HG02840 (cell line): ENCODE results near the gene GAMT.

Experiments
- ATAC-seq: cut with Tn5 transposase; IDR thresholded peaks from one replicate; pipeline ENCODE4 v1.9.1; 2021; ENCODE audit warnings: mild to moderate bottlenecking, moderate library complexity, moderate number of reproducible peaks; ENCODE audit not compliant: unreplicated experiment, low FRiP score

GAMT gene

DNA sequence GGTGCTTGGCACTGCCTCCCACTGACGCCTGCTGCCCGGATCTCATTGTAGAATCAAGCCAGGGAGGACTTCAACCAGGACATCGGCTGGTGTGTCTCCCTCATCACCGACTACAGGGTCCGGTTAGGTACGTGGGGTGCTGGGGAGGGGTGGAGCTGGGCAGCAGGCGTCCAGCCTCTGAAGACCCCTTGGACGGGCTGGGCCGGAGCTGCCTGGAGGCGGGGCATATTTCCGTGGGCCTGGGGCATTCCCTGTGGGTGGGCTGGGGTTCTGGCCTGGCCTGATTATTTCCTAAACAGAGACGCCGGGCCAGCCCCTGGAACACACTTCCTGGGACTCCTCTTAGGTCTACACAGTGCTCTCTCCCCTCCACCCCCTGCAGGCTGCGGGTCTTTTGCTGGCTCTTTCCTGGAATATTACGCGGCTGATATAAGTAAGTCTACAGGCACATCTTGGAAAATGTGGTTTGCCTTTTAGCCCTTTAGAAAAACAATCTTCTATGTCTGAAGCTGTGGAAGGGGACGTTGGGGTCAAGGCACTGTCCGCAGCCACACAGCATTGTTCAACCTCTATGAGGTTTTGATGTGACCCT, 32.0 kb downstream of the GAMT start:
- ATAC-seq = no peak

DNA sequence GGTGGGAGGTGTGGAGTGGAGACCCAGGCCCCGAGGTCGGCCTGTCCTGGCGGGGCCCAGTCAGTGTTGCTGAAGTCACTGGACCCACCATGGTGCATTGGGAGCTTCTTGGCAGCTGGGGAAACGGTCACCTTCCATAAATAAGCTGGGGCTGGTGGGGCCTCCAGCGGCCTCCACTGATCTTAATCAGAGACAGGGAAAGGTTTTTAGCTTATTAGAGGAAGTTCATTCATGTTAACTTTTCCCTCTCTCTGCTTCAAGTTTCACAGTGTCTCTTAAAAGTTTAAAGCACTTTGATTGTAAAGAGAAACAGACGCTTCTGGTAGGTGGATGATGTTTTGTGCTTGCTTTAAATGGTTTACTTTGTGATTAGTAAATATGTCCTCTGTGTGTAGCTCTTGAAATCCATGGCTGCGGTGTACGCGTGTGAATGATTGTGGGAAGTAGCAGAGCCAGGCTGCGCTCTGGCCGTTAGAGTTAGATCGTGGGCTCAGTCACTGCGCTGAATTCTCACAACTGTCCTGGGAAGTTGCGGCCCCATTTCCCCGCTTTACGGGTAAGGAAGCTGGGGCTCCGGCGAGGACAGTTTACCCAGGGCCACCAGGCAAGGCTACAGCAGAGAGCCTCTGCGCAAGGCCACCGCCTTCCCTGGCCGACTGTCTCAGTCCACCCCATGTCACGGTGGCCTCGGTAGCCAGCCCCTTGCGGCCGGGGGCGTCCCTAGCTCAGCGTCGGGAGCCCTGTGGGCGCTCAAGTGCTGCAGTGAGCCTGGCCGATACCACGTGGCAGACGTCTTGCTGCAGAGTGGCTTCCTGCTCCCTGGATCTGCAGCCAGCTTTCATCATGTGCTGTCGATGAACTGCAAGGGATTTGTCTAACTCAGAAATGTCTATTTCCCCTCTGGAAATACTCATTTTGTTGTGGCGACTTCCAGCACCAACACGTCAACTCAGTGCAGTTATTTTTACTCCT, 34.2 kb downstream of the GAMT start:
- ATAC-seq = no peak

DNA sequence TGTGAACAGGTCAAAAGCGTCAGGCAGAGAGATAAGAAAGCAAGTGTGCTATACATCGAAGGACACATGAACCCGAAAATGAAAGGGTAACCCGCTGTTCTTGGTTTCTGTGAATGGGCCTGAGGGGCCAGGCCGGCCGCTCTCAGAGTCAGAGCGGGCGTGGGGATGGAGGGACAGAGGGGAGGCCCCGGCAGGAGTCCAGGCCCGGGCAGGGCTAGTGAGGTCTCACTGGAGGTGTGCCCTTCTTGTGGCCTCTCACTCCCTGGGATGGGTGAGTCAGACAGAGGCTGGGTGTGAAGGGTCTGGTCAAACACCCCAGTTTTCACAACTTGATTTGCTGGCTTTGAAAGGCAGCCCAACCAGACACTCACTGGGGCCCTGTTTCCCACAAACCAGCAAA, 35.0 kb downstream of the GAMT start:
- ATAC-seq = no peak

DNA sequence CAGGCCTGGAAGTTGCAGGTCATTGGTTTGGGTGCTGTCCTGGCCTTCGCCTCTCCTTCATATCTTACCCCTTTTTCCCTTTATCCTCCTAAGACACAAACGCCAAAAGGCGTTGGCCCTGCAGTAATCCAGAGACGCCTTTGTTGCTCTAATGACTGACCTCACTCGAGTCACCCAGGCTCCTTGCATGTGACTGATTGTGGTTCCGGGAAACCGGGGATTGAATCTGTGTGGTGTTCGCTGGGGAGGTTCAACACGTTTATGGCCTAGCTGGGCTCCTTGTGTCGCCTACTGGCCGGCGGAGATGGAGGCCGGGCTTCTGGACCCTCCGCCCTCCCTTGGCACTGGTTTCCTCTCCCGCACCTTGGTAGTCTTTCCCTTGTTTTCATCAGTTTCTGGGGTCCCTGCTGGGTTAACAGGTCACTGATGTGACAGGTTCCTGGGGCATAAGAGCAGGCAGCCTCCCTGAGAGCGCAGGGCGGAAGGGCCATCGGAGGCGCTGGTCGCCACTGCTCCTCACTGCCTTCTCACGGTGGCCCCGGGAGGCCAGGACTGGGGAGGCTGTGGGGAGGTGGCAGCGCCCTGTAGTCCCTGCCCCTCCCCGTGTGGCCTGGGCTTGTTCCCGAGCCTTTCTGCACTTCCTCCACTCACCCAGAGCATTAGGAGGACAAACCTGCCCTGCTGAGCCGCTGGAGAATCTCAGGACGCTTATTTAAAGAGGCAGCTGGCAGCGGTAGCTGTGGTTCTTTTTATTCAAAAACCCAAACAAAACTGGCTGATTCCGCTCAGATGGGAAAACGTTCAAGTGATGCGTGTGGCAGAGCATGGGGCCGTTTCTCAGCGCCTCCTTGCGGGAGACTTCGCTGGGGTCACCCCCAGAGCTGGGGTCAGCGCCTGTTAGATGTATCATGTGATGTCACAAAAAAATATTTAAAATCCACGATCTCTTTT, 35.7 kb downstream of the GAMT start:
- ATAC-seq = no peak

DNA sequence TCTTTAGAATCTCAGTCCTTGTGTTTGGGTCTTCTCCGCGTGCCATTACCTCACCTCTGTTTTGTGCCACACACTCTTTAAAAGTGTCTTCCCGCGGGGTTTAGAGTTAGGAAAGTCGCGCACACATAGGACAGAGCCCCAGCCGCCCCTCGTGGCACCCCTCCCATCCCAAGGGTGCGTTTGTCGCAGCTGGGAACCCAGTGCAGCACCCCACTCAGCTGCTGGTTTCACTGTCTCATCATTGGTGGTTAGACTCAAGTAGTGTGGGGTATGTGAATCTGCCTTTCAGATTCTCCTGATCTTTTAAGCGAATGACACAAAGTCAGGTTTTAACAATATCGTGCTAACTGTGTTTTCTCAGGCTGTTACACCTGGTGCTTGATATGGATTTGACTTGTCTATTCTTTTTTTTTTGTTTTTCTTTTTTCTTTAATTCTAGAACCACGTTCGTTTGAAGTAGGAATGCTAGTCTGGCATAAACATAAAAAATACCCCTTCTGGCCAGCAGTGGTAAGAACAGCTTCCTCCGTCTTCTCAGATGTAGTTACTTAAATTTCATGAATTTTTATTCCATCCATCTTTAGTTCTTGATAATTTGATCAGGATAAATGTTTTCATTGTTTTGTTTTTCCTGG, 37.2 kb downstream of the GAMT start:
- no peak for ATAC-seq

DNA sequence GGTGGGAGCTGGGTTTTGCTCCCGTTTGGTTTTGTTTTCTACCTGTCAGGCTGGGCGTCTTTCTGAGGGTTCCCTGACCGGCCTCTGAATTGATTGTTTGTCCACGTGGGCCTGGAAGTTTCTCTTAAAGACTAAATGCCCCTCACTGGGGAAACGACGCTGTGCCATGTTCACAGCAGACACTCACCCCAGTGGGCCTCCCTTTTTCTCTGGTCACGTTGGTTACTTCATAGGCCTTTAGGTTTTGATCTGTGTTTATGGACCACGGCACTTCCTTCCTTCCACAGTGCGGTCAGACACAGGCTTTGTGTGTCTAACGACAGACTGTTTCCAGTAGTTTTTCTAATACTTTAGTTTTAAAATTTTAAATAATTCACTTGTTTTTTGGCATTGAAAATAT, 37.7 kb downstream of the GAMT start:
- no peak for ATAC-seq

DNA sequence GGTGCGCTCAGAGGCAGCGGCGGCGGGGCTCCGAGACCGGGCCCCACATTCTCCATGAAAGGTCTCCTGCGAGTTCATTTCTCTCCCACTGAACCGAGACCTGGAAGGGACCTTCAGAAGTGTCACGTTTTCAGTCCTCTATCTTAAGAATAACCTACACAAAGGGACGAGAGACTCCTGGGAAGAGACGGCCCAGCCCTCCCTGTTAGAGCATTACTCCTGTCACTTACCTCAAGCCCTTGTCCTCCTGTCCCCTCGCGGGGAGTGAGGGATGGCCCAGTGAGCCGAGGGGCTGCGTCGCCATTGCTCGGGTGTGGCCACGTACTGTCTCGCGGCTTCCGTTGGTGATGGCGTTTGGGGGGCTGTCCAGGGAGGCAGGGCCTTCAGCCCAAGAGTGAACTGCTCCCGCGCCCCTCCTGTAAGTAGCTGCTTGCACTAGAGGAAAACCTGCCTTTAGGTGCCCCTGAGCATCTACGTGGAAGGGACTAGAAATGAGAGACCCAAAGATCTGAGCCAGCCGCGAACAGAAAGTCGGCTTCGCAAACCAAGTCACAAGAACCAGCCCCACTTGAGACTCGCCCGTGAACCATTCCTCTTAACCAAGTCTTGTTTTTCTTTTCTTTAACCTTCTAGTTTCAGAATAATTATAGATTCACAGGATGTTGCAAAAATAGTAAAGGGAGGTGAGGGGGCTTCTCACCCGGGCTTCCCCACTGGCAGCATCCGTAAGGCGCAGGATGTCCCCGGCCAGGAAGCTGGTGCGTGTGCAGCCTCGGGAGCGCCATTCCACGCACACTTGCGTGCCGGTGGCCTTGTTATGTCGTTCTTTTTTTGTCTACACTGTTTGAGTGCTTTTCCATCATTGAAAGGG, 38.7 kb downstream of the GAMT start:
- ATAC-seq = no peak

DNA sequence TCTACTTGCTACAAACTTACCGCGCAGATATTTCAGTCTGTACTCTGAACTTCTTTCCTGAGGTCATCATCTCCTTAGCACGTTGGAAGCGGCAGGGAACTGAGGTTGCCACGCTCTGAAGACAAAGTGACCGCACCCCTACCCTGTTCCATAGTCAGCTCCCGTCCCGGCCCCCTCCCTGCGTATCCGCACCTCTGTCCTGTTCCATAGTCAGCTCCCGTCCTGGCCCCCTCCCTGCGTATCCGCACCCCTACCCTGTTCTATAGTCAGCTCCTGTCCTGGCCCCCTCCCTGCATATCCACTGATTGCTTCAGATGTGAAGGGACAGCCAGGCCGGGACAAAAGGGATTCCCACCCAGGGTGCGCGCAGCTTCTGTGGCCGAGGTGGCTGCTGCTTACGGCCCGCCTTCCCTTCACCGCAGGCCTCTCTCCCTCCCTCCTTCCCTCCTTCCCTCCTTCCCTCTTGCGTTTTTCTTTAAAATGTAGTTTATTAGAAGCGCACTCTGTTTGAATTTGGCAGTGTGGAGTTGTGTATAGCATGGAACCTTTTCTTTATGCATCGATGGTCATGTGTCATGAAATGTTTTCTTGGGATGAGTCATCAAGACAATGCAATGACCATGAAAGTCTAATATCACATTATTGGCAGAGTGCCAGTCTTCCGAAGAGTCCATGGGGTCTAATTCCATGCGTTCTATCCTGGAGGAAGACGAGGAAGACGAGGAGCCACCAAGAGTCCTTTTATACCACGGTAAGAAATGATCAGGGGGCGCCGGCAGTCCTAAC, 39.5 kb downstream of the GAMT start:
- no peak for ATAC-seq

DNA sequence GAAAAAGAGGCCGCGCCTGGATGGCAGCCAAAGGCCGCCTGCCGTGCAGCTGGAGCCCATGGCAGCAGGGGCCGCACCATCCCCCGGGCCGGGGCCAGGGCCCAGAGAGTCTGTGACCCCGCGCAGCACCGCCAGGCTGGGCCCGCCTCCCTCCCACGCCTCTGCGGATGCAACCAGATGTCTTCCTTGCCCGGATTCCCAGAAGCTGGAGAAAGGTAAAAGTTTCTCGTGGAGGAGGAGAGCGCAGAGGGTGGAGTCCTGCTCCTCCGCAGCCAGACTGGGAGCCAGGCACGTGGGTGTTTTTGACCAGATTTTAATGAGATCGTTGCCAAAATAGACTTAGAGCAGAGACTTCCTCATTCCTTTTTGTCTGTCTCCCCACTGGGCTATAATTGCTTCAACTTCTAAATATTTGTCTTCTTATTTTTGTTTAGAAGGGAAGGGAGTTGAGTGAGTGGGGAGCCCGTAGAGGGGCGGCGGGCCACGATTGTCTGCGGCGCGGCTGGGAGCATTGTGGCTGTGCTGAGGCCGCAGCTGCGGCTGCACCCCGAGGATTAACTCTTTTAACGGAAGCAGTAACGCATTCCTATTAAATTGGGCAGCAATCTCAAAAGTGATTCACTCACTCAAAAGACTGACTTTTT, 40.4 kb downstream of the GAMT start:
- ATAC-seq = no peak

DNA sequence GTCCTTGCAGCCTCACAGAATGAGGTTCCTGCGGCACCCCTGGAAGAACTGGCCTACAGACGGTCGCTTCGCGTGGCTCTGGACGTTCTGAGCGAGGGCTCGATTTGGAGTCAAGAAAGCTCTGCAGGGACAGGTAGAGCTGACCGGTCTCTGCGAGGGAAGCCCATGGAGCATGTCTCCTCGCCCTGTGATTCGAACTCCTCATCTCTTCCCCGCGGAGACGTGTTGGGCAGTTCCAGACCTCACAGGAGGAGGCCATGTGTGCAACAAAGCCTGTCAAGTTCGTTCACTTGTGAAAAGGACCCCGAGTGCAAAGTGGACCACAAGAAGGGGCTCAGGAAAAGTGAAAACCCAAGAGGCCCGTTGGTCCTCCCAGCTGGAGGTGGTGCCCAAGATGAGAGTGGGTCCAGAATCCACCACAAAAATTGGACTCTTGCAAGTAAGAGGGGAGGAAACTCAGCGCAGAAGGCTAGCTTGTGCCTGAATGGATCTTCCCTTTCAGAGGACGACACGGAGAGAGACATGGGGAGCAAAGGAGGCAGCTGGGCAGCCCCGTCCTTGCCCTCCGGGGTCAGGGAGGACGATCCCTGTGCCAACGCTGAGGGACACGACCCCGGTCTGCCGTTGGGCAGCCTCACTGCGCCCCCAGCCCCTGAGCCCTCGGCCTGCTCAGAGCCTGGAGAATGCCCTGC, 41.1 kb downstream of the GAMT start:
- ATAC-seq = no peak

DNA sequence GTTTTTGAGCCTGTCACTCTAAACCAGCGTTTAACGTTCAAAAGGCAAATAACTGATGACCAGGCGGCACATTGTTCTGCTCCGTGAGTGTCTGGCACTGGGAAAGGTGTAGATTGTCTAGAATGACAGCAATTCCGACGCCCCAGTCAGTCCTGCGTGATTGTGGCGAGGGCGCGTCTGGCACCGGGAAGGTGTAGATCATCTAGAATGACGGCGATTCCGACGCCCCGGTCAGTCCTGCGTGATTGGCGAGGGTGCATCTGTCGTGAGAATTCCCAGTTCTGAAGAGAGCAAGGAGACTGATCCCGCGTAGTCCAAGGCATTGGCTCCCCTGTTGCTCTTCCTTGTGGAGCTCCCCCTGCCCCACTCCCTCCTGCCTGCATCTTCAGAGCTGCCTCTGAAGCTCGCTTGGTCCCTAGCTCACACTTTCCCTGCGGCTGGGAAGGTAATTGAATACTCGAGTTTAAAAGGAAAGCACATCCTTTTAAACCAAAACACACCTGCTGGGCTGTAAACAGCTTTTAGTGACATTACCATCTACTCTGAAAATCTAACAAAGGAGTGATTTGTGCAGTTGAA, 43.7 kb downstream of the GAMT start:
- ATAC-seq = no peak

DNA sequence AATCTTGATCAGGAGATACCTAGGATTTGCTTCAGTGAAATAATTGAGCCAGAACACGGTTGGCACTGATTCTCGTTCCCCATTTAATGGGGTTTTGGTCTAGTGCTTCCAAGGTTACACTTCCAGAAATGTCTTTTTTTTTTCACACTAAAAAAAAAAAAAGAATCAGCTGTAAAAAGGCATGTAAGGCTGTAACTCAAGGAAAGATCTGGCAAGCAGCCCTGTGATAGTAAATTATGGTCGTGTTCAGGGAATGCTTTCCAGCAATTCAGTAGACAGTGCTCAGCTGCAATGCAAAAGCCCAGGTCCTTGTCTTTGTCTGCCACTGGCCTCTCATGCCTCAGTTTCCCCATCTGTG, 44.9 kb downstream of the GAMT start:
- no peak for ATAC-seq

DNA sequence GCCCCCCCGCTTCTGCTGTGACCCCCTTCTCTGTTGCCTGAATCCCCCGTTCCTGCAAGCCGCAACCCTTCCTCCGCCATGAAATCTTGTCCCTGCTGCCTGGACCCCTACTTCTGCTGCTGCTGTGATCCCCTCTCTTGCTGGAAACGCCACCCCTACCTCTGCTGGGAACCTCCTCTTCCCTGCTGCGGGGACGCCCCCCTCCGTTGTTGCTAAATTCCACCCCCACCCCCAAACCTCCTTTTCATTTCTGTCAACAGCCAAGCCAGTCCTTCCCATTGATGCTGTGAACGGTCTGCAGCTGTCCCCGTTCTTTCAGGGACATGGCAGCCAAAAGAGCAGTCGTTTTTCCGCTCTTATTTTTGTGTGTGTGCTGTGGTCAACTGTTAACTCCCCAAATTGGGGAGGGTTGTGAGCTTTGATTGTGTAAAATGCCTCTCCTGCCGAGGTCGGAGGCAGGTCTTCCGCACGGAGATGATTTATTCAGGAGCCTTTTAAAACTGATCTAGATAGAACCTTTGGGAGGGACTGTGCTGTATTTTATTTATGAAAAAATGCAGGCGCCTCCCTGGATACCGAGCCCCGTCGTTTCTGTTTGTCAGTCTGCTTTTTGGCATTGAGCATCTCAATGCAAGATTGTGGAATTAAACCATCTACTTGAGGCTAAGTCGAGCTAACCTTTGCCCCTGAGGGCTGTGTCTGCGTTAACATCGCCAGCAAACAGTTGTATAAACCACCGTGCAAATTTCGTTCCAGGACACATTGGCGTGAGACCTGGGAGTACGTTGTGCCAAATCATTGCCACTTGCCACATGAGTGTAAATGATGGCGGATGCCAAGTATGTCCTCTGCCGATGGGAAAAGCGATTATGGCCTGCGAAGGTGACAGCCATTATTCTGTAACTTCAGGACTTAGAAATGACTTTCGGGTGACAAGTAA, 45.5 kb downstream of the GAMT start:
- no peak for ATAC-seq

DNA sequence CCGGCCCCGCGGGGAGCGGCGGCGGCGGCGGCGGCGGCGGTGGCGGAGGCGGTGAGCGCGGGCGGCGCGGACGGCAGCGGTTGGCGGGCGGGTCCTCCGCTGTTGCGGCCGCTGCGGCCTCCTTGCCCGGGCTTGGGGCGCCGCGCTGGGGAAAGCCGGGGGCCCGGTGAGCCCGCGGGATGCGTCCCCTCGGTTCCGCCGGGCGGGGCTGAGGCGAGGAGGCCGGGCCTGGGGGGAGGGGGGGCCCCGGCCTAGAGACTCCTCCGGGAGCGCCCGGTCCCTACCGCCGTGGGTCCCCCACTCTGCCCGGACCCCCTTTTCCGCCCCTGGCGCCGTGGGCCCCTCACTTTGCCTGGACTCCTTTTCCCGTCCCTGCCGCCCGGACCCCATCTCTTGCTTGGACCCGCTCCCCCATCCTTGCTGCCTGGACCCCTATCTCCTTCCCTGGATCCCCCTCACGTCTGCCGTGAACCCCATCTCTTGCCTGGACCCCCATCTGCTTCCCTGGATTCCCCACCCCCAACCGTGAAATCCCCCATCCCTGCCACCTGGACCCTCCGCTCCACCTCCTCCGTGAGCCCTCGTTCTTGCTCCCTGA, 46.3 kb downstream of the GAMT start:
- ATAC-seq = no peak

DNA sequence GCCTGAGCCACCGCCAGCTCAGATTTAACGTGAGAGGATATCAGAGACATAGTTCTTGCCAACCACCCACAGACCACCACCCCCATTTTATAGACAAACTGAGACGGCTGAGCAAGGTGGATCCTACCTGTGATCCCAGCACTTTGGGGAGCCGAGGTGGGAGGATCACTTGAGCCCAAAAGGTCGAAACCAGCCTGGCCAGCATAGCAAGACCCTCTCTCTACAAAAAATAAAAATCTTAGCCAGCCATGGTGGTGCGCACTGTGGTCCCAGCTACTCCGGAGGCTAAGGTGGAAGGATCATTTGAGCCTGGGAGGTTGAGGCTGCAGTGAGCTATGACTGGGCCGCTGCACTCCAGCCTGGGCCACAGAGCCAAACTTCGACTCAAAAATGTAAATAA, 48.2 kb downstream of the GAMT start:
- ATAC-seq = no peak

DNA sequence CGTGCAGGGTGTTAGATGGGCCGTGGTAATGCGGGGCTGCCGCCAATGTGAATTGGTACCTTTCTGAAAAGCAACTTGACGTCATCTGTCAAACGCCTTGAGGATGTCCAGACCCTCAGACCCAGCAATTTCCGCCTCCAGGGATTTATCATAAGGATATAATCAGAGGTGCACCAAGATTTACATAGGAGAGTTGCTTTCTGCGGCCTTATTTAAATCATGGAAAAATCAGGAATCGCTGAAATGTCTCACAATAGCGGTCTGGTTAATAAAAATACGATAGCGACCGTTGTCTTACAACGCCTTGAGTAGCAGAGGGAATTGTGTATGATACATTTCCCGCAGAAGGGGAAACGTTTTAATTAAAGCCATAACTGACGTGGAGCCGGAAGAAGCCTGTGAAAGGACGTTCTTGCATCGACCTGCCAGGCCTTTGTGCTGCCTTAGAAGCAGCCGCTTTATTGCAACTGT, 49.9 kb downstream of the GAMT start:
- no peak for ATAC-seq
